ENCODE measurements around the gene NFX1.

The NFX1 gene

GRCh38 chr9:33265211-33265865 is 25.0 kb upstream of the NFX1 start:
- no peak for DNase-seq (ENCODE audit: low read depth in 3 of 3, low spot score in 1 of 3)

- DNase-seq (ENCODE audit: low read depth in 3 of 3, low spot score in 1 of 3) = no peak
These were observed 23.1 kb upstream of the NFX1 start for GRCh38 chr9:33267151-33267767.

DNA sequence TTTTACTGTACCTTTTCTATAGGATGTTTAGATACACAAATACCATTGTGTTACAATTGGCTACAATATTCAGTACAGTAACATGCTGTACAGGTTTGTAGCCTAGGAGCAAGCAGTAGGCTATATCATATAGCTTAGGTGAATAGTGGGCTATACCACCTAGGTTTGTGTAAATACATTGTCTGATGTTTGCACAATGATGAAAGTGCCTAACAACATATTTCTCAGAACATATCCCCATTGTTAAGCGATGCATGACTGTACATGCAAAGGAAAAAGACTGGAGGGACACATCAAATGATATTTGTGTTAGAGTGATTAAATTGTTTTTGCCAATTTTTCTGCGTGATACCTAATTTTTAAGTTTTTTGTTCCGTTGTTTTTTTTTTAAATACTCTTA is 20.2 kb upstream of the NFX1 start:
- DNase-seq (ENCODE audit: low read depth in 3 of 3, low spot score in 1 of 3) = no peak

DNA sequence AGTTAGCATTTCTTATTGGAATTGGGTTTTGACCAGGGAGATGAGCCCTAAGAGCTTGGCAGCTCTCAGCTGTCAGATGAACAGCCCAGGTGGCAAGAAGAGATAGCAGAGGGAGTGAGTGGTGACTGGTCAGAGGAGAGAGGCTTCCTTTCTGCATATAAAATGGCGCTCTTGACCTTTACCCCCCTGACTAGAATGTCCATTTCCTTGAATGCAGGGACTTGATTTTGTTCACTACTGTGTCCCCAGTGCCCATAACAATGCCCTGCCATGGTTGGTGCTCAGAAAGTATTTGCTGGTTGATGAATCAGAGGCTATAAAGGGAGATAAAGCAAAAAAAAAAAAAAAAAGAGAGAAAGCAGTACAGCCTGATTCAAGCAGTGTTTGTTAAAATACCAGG is 18.3 kb upstream of the NFX1 start:
- DNase-seq (ENCODE audit: low read depth in 3 of 3, low spot score in 1 of 3) = no peak

GRCh38 chr9:33273266-33273971 is 16.9 kb upstream of the NFX1 start:
- no peak for DNase-seq (ENCODE audit: low read depth in 3 of 3, low spot score in 1 of 3)

DNA sequence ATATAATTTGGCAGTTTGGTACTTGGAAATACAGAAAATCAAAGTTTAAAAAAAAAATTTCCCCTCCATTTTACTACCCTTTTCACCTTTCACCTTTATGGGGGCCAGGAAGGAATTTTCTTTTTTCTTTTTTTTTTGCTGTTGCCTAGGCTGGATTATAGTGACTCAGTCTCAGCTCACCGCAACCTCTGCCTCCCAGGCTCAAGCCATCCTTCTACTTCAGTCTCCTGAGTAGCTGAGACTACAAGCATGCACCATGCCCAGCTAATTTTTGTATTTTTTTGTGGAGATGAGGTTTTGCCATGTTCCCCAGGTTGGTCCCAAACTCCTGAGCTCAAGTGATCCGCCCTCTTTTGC is 16.4 kb upstream of the NFX1 start:
- no peak for DNase-seq (ENCODE audit: low read depth in 3 of 3, low spot score in 1 of 3)

DNA sequence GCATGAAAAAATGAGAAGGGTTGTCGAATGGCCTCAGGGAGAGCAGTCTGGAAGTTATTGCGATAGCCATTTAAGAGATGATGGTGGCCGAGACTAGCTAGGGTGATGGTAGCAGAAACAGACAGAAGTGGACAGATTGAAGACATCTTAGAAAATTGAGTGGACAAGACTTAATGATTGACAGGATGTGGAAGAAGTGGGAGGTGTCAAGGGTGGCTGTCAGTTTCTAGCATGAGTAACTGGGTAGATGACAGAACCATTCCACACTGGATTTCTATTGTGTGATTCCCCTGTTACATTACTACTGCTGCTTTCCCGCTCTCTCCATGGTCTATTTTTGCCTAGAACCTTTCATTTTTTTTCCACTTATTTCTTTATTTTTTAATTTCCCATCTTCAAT is 12.8 kb upstream of the NFX1 start:
- no peak for DNase-seq (ENCODE audit: low read depth in 3 of 3, low spot score in 1 of 3)

DNA sequence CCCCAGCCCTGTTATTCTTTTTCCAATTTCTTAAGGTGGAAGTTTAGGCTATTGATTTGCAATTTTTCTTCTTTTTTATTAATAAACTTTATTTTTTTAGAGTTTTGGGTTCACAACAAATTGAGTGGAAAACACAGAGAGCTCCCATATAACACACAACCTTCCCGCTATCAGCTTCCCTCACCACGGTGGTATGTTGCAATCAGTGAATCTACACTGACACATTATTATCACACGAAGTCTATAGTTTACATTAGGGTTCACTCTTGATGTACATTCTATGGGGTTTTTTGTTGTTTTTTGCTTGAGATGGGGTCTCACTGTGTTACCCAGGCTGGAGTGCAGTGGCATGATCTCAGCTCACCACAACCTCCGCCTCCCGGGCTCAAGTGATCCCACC is 4.8 kb upstream of the NFX1 start:
- DNase-seq (ENCODE audit: low read depth in 3 of 3, low spot score in 1 of 3) = no peak

GRCh38 chr9:33287087-33287490 is 3.2 kb upstream of the NFX1 start:
- no peak for DNase-seq (ENCODE audit: low read depth in 3 of 3, low spot score in 1 of 3)

- no peak for DNase-seq (ENCODE audit: low read depth in 3 of 3, low spot score in 1 of 3)
These were observed 2.1 kb upstream of the NFX1 start for GRCh38 chr9:33288235-33288634.

DNA sequence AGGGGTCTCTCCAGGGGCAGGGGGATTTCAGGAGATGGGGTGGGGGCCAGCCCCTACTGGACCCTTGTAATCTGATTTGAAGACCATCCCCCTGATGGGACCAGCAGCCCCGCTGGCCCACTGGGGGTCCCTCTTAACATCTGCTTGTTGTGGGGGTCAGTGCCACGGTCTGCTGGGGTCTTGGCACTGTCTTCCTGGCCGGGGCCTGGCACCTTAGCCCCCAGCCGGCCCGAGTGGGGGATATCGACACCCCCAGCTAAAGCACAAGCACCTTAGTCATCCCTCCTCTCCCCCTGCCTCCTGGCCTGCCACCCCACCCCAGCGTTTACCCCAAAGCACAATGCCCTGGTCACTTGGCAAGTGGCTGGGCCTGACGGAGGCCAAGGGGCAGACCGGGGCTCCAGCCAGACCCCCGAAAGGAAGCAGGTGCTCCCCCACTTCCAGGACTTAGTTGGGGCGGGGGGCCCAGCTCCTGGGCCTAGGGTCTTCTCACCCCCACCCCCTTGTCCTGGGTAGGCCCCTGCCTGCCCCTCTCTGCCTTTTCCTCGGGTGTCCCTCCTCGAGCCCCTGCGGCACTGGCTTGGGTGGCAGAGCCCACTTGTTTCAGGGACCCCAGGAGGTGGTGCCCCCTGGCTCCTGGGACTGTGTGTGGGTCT is 1.4 kb upstream of the NFX1 start:
- DNase-seq (ENCODE audit: low read depth in 3 of 3, low spot score in 1 of 3) = no peak

- no peak for DNase-seq (ENCODE audit: low read depth in 3 of 3, low spot score in 1 of 3)
These were observed 820 bp upstream of the NFX1 start for GRCh38 chr9:33289496-33289895.

DNA sequence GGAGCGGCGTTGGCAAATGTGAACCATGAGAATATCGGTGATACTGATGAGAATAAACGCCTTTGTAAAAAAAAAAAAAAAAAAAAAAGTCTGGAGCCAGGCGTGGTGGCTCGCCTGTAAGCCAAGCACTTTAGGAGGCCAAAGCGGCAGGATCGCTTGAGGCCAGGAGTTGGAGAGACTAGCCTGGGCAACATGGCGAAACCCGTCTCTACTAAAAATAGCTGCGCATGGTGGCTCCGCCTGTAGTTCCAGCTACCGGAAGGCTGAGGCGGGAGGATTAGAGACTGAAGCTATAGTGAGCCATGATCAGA is 425 bp upstream of the NFX1 start:
- no peak for DNase-seq (ENCODE audit: low read depth in 3 of 3, low spot score in 1 of 3)

DNA sequence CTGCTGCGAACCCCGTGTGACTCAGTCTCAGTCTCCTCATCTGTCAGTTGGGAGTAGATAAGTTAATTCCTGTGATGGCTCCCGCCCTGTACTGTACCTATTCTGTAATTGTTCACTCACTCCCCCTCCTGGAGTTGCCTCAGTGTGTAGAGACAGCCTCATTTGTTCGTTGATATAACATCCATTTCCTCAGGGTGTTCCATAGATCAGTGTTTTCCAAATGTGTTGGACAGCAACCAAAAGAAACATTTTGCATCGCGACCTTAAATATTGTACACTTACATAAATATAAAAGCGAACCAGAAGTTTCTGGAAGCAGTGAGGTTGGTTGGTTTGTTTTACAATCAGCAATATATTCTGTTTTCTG is 698 bp downstream of the NFX1 start:
- no peak for DNase-seq (ENCODE audit: low read depth in 3 of 3, low spot score in 1 of 3)

DNA sequence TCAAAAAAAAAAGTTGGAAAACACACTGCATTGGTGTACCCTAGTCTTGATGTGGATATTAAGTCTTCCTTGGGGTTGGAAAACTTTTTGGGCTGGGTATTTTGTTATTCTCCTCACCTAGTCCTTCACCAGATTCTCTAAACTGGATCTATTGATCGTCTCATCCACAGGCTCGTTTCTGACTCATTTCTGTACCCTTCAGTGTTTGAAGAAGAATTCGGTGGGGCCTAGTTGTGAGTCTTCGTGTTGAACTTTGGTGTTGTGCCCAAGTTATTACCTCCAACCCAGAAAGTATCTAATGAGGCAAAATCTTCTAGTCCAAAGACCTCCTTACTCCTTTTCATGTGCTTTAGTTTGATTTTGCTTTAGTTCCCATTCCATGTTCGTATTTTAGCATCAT is 1.6 kb downstream of the NFX1 start:
- no peak for DNase-seq (ENCODE audit: low read depth in 3 of 3, low spot score in 1 of 3)

GRCh38 chr9:33293782-33294181 is 3.5 kb downstream of the NFX1 start:
- DNase-seq (ENCODE audit: low read depth in 3 of 3, low spot score in 1 of 3) = no peak

GRCh38 chr9:33294670-33295432 is 4.5 kb downstream of the NFX1 start:
- no peak for DNase-seq (ENCODE audit: low read depth in 3 of 3, low spot score in 1 of 3)

- no peak for DNase-seq (ENCODE audit: low read depth in 3 of 3, low spot score in 1 of 3)
These were observed 5.3 kb downstream of the NFX1 start for GRCh38 chr9:33295571-33295970.

- no peak for DNase-seq (ENCODE audit: low read depth in 3 of 3, low spot score in 1 of 3)
These were observed 7.1 kb downstream of the NFX1 start for GRCh38 chr9:33297432-33297831.

- DNase-seq (ENCODE audit: low read depth in 3 of 3, low spot score in 1 of 3) = no peak
These were observed 10.2 kb downstream of the NFX1 start for GRCh38 chr9:33300546-33300945.

GRCh38 chr9:33304362-33304761 is 14.0 kb downstream of the NFX1 start:
- DNase-seq (ENCODE audit: low read depth in 3 of 3, low spot score in 1 of 3) = no peak

- no peak for DNase-seq (ENCODE audit: low read depth in 3 of 3, low spot score in 1 of 3)
These were observed 15.7 kb downstream of the NFX1 start for GRCh38 chr9:33306037-33306436.

All from stimulated activated CD4-positive, alpha-beta T cell treated with anti-CD3 and anti-CD28 coated beads, TNF-alpha, amount 100 ng/mL, for 1 hour (primary cell).